NCI-H526 (cell line): Measurements from ENCODE around the gene RASSF6.
A peak's percentile ranks its signal among the peaks of the same experiment; 100 is the strongest.

Source experiments
- DNase-seq, 2 experiments: peaks; one replicate each; lab custom pipeline; 2025; lab: John Stamatoyannopoulos, UW

The RASSF6 gene

DNA sequence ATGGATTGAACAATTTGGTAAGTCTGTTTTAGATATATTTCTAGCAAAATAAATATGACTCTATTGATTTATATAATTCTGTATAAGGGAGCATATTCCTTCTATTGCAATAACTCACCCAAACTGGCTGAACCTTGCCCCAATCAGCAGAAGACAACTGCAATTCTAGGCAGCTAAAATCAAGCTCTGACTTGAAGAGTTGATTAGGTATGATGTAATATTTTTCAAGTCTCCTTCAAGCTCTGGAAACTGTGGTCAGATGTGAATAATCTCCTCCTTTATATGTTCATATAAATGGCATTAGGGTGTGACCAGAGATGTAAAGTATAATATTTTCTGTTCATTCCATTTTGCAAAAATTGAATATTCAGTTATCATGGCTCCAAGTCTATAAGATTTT, 8.2 kb downstream of the RASSF6 start:
- DNase-seq: no peak

GRCh38 chr4:73609706-73610105, 10.5 kb downstream of the RASSF6 start:
- DNase-seq: no peak

DNA sequence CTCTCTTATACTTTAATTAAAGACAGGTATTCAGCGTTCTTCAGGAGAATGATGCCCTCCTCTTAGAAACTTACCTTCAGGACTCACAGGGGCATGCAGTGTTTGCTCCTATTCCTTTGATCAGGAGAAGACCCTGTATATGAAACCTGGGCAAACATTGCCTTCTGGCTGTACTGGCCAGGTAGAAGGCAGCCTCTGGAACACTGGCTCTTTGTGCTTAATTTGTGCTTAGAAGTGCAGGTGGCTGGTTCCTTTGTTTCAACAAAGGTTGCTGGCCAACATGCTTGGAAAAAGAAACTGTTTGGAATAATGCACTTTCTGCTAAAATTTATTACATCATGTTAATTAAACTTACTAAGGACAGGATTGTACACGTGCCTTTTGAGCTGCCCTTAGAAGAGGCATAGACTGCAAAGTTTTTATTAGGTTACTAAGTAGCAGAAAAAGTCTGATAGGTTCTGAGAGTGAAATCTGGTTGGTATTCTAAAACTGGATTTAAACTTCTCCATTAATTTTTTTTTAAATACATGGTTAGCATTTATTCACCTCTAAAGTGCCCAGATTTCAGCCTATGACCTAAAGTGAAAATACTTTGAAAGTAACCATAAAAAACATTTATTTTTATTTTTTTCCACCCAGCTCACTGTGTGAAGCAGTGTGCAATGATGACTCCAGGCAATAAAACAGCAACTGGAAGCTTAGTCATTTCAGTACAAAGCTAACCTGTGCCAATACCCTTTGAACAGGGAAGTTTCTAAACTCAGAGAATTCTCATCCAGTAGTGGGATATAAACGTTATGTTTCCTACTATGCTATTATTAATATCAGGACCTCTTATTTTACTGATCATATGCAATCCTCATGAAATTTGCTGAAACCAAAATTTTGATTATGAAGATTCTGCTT, 11.3 kb downstream of the RASSF6 start:
- peak; percentile 79 to 87 for DNase-seq

DNA sequence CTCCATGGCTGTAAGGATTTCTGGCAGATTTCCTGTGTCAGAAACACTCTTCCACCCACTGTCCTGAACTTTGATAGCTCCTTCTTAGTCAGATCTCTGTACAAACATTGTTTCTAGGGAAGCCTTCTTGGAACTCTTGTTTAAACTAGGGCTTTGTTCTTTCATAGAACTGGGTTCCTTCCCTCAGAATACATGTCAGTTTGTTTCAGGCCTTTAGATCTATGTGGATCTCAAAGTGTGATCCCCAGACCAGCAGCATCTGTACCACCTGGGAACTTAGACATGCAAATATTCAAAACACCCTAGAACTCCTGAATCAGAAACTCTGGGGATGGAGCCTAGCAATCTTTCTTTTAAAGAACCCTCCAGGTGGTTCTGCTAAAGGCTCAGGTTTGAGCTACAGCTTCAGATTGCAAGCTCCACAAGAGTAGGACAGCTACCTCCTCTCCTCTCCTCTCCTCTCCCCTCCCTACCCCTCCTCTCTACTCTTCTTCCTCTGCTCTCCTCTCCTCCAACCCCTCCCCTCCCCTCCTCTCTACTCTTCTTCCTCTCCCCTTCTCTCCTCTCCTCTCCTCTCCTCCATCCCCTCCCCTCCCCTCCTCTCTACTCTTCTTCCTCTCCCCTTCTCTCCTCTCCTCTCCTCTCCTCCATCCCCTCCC, 12.7 kb downstream of the RASSF6 start:
- peak; percentile 68 to 70 for DNase-seq

GRCh38 chr4:73606465-73606974, 13.7 kb downstream of the RASSF6 start:
- DNase-seq: peak; percentile 94 to 98

- DNase-seq: no peak
Measured at GRCh38 chr4:73603854-73604584, 16.2 kb downstream of the RASSF6 start.

GRCh38 chr4:73603271-73603710, 16.9 kb downstream of the RASSF6 start:
- no peak for DNase-seq

GRCh38 chr4:73600954-73601353, 19.3 kb downstream of the RASSF6 start:
- no peak for DNase-seq

- peak in 1 of 2 experiments; percentile 49 for DNase-seq
Measured at GRCh38 chr4:73599182-73599581, 21.1 kb downstream of the RASSF6 start.

DNA sequence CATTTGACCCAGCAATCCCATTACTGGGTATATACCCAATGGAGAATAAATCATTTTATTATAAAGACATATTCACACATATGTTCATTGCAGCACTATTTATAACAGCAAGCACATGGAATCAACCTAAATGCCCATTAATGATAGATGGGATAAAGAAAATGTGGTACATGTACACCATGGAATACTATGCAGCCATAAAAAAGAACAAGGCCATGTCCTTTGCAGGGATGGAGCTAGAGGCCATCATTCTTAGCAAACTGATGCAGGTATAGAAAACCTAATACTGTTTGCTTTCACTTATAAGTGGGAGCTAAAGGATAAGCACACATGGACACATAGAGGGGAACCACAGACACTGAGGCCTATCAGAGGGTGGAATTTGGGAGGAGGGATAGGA, 22.6 kb downstream of the RASSF6 start:
- DNase-seq: no peak

GRCh38 chr4:73597183-73597582, 23.1 kb downstream of the RASSF6 start:
- DNase-seq: peak in 1 of 2 experiments; percentile 36

- DNase-seq: no peak
Measured at GRCh38 chr4:73596001-73596400, 24.2 kb downstream of the RASSF6 start.

GRCh38 chr4:73593631-73594241, 26.5 kb downstream of the RASSF6 start:
- DNase-seq: peak in 1 of 2 experiments; percentile 44

DNA sequence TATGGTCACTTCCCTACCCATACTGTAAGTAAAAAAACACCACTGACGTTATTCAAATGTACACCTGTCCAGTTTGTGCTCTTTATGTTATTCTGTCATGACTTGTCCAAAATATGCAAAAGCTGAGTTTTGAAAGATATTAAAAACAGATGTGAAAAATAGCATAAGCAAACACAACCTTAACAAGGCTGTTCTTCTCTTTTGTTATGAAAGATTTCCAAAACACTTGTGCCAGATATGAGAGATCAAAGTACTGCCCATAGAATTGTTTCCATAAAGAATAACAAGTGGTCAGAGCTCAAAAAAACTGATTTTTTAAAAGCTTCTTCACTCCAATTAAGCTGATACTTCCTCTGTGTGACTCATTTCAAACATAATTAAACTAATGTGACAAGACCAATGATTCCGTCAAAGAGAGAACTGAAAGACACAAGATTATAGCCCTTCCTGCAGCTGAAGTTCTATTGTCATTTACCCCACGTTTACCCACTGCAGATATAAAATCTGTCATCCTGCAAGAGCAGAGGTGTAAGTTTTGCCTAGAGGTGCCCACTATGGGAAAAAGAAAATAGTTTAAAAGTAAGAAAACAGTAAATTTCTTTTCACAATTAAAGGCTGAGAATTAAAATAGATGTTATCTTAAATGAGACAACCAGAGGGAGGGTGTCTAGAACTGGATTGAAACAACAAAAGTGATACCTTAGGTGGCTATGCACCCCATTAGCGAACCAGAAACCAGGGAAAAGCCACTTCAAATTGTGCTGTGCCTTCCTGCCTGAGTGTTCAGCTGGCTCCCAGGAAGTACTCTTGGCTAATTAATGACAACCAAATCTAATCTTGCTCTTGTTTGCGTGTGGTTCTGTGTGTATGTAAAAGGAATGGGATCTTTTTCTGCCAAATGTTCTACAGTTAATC, 30.1 kb downstream of the RASSF6 start:
- DNase-seq: peak; percentile 88 to 95

GRCh38 chr4:73589261-73589847, 30.9 kb downstream of the RASSF6 start:
- DNase-seq: peak; percentile 86 to 91

DNA sequence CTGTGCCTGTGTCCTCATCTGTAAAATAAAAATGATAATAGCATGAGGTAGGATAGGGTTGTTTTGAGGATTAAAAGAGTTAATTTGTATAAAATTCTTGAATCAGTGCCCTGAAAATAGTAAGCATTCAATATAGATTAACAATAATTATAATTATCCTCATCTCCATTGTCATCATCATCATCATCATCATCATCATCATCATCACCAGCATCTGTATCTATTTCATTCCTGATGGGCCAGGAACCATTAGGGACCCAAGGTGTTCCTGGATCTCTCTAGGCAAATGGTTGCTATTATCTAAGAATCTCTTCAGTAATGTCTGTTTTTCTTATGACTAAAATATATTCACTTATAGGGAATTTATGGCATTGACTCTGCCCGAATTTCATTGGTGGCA, 31.6 kb downstream of the RASSF6 start:
- no peak for DNase-seq

GRCh38 chr4:73586666-73587065, 33.6 kb downstream of the RASSF6 start:
- no peak for DNase-seq

GRCh38 chr4:73586040-73586439, 34.2 kb downstream of the RASSF6 start:
- DNase-seq: no peak

DNA sequence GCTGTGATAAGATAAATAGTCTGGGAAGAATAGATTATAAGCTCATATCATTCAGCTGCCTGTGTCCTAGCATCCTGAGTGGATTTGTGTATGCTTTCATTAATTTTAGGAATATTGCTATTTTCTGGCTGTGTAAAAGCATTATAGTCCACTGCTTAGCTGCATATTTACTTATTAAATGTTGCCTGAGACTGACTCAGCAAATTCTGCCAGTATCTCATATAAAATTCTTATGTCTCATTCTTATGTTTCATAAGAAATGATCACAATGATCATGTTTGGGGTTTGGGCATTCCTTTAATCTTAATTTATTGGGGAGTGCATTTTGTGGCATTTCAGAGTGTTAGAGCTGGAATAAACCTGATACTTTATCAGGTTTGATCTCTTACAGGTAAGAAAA, 34.9 kb downstream of the RASSF6 start:
- no peak for DNase-seq

GRCh38 chr4:73583666-73584065, 36.6 kb downstream of the RASSF6 start:
- no peak for DNase-seq
